Activated CD4-positive, alpha-beta T cell treated with anti-CD3 and anti-CD28 coated beads for 1 hour (primary cell): ENCODE measurements around the gene CCNL2.

Experiments used
- DNase-seq: peaks from one replicate; pipeline ENCODE4 v3.0.0-alpha.2; 2020

The CCNL2 gene

DNA sequence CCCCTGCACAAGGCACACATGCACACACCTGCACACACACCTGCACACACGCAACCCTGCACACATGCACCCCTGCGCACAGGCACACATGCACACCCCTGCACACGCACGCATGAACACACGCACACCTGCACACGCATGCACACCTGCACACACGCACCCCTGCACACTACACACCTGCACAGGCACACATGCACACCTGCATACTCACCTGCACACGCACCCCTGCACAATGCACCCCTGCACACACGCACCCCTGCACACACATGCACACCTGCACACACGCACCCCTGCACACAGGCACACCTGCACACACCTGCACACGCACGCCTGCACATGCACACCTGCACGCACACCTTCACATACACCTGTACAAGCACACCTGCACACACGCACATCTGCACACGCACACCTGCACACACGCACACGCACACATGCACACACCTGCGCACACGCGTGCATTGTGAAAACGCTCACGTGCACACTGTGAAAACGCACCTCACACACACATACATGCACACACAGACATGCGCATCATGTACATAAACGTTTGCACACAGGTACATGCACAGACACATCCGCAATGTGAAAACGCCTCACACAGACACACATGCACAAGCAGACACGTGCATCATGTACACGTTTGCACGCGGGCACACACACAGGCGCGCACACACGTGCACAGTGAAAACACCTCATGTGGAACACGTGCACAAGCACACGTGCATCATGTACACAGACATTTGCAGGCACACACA is 58.2 kb downstream of the CCNL2 start:
- no peak for DNase-seq

DNA sequence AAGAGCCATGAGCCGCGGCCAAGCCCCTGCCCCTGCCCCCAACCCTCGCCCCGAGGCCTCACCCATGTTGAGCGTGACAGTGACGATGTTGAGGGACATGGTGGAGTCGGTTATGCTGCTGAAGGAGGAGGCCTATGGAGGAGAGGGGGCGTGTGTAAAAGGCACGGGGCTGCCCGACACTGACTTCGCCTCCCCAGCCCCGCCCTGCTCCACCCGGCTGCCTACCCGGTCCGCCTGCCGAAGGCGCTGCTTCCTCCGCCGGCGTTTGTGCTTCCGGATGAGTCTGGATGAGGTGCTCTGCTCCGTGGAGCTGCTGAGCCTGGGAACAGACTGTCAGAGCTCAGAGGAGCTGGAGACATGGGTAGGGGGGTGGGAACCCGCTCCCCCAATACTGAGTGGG is 59.0 kb downstream of the CCNL2 start:
- no peak for DNase-seq

- DNase-seq = no peak
These were observed 60.9 kb downstream of the CCNL2 start for GRCh38 chr1:1338278-1338677.

GRCh38 chr1:1337793-1338147 is 61.4 kb downstream of the CCNL2 start:
- DNase-seq = no peak

GRCh38 chr1:1336931-1337792 is 62.0 kb downstream of the CCNL2 start:
- no peak for DNase-seq

- DNase-seq = no peak
These were observed 62.7 kb downstream of the CCNL2 start for GRCh38 chr1:1336446-1336845.

- no peak for DNase-seq
These were observed 63.3 kb downstream of the CCNL2 start for GRCh38 chr1:1335792-1336248.
